H9 (cell line): ENCODE results near the gene SLK. TPM values are rescaled to one million over a fixed set of nuclear protein-coding genes. Genes with fewer than 3 reads are reported as not detected.
A peak's percentile ranks its signal among the peaks of the same experiment; 100 is the strongest.

ENCODE experiments used
- DNase-seq: peaks from one replicate; pipeline ENCODE4 v3.0.0-alpha.2; 2017
- H2AFZ ChIP-seq: one replicate; pipeline ENCODE4 v1.6.1; 2013; ENCODE audit warnings: mild to moderate bottlenecking, low read length, control low read depth, moderate library complexity
- H2AK5ac ChIP-seq: 2 replicates; pipeline ENCODE4 v1.6.1; 2013; ENCODE audit warnings: low read length, control low read depth, mixed read lengths; ENCODE audit not compliant: insufficient read length
- H2BK120ac ChIP-seq: one replicate; pipeline ENCODE4 v1.6.1; 2013; ENCODE audit warnings: low read depth, mild to moderate bottlenecking, low read length, control low read depth, inconsistent platforms; ENCODE audit not compliant: poor library complexity, severe bottlenecking
- H2BK12ac ChIP-seq: 2 replicates; pipeline ENCODE4 v1.6.1; 2013; ENCODE audit warnings: low read length, control low read depth, mixed read lengths, low read depth; ENCODE audit not compliant: insufficient read length
- H2BK15ac ChIP-seq: 2 replicates; pipeline ENCODE4 v1.6.1; 2013; ENCODE audit warnings: low read depth, low read length, control low read depth
- H2BK20ac ChIP-seq: one replicate; pipeline ENCODE4 v1.6.1; 2013; ENCODE audit warnings: low read depth, mild to moderate bottlenecking, low read length, control low read depth, inconsistent platforms; ENCODE audit not compliant: poor library complexity, severe bottlenecking
- H2BK5ac ChIP-seq: 2 replicates; pipeline ENCODE4 v1.6.1; 2013; ENCODE audit warnings: low read length, control low read depth, mixed read lengths; ENCODE audit not compliant: insufficient read length
- H3K14ac ChIP-seq: 2 replicates; pipeline ENCODE4 v1.6.1; 2013; ENCODE audit warnings: low read length, control low read depth; ENCODE audit not compliant: insufficient read depth
- H3K18ac ChIP-seq: 2 replicates; pipeline ENCODE4 v1.6.1; 2013; ENCODE audit warnings: low read depth, mild to moderate bottlenecking, mixed read lengths, low read length, control low read depth; ENCODE audit not compliant: insufficient read length
- H3K23ac ChIP-seq: 2 replicates; pipeline ENCODE4 v1.6.1; 2013; ENCODE audit warnings: low read length, control low read depth, mixed read lengths, low read depth; ENCODE audit not compliant: insufficient read length
- H3K23me2 ChIP-seq: 2 replicates; pipeline ENCODE4 v1.6.1; 2013; ENCODE audit warnings: low read depth, mild to moderate bottlenecking, mixed read lengths, low read length, control low read depth; ENCODE audit not compliant: insufficient read length, poor library complexity, severe bottlenecking
- H3K27ac ChIP-seq: 2 replicates; pipeline ENCODE4 v1.5.1; 2013; ENCODE audit warnings: low read length, control low read depth, mixed read lengths, low read depth; ENCODE audit not compliant: insufficient read length
- H3K27me3 ChIP-seq: 2 replicates; pipeline ENCODE4 v1.6.1; 2013; ENCODE audit warnings: low read length, control low read depth, inconsistent platforms; ENCODE audit not compliant: insufficient read depth
- H3K4ac ChIP-seq: 2 replicates; pipeline ENCODE4 v1.6.1; 2013; ENCODE audit warnings: low read depth, mild to moderate bottlenecking, control low read depth, inconsistent platforms, low read length, moderate library complexity
- H3K4me1 ChIP-seq: 2 replicates; pipeline ENCODE4 v1.6.1; 2013; ENCODE audit warnings: low read length, control low read depth, inconsistent platforms; ENCODE audit not compliant: insufficient read depth
- H3K4me2 ChIP-seq: 2 replicates; pipeline ENCODE4 v1.6.1; 2013; ENCODE audit warnings: low read length, control low read depth, mixed read lengths; ENCODE audit not compliant: insufficient read length, insufficient read depth
- H3K56ac ChIP-seq: 2 replicates; pipeline ENCODE4 v1.6.1; 2013; ENCODE audit warnings: low read depth, mild to moderate bottlenecking, mixed read lengths, low read length, control low read depth; ENCODE audit not compliant: insufficient read length
- H3K79me1 ChIP-seq: 2 replicates; pipeline ENCODE4 v1.6.1; 2013; ENCODE audit warnings: low read depth, mild to moderate bottlenecking, moderate library complexity, low read length, control low read depth, inconsistent platforms; ENCODE audit not compliant: insufficient read depth, poor library complexity, severe bottlenecking
- H3K79me2 ChIP-seq: 2 replicates; pipeline ENCODE4 v1.6.1; 2013; ENCODE audit warnings: low read length, control low read depth, inconsistent platforms; ENCODE audit not compliant: insufficient read depth
- H3K9ac ChIP-seq: 2 replicates; pipeline ENCODE4 v1.6.1; 2013; ENCODE audit warnings: low read length, control low read depth, mixed read lengths; ENCODE audit not compliant: insufficient read length; ENCODE audit errors: extremely low read depth
- H3K9me3 ChIP-seq: one replicate; pipeline ENCODE4 v1.6.1; 2013; ENCODE audit warnings: low read depth, low read length, inconsistent platforms; ENCODE audit not compliant: control insufficient read depth
- H3T11ph ChIP-seq: one replicate; pipeline ENCODE4 v1.6.1; 2013; ENCODE audit warnings: mild to moderate bottlenecking, low read length, control low read depth, inconsistent platforms
- H4K20me1 ChIP-seq: one replicate; pipeline ENCODE4 v1.6.1; 2013; ENCODE audit not compliant: control insufficient read depth, insufficient read length, insufficient read depth
- H4K5ac ChIP-seq: 2 replicates; pipeline ENCODE4 v1.6.1; 2013; ENCODE audit warnings: low read depth, mild to moderate bottlenecking, mixed read lengths, low read length, control low read depth; ENCODE audit not compliant: insufficient read length
- H4K8ac ChIP-seq: replicated peaks from 2 replicates; pipeline ENCODE4 v1.6.1; 2013; ENCODE audit warnings: low read length, control low read depth, mixed read lengths, low read depth; ENCODE audit not compliant: insufficient read length
- H4K91ac ChIP-seq: 2 replicates; pipeline ENCODE4 v1.6.1; 2013; ENCODE audit warnings: low read depth, mild to moderate bottlenecking, moderate library complexity, mixed read lengths, low read length, control low read depth; ENCODE audit not compliant: insufficient read length
- H3K27ac Mint-ChIP-seq, 3 experiments: 2 replicates in 2 of 3; 3 replicates in 1 of 3; pipeline ENCODE4 v1.8.0; 2020 to 2021; ENCODE audit warnings: mixed read lengths in 3 of 3, mild to moderate bottlenecking in 1 of 3, moderate library complexity in 1 of 3
- H3K27me3 Mint-ChIP-seq: 2 replicates; pipeline ENCODE4 v1.8.0; 2021; ENCODE audit warnings: low read depth, mild to moderate bottlenecking, moderate library complexity, mixed read lengths
- H3K36me3 Mint-ChIP-seq, 3 experiments: 2 replicates in 2 of 3; 3 replicates in 1 of 3; pipeline ENCODE4 v1.8.0; 2020 to 2021; ENCODE audit warnings: low read depth in 3 of 3, mixed read lengths in 3 of 3; ENCODE audit not compliant: insufficient read depth in 1 of 3
- H3K4me1 Mint-ChIP-seq, 2 experiments: 2 replicates each; pipeline ENCODE4 v1.8.0; 2020; ENCODE audit warnings: mixed read lengths in 2 of 2
- H3K4me3 Mint-ChIP-seq, 2 experiments: 2 replicates in 1 of 2; 3 replicates in 1 of 2; pipeline ENCODE4 v1.8.0; 2020 to 2021; ENCODE audit warnings: mild to moderate bottlenecking in 2 of 2, mixed read lengths in 2 of 2, moderate library complexity in 1 of 2
- H3K9me3 Mint-ChIP-seq, 2 experiments: 2 replicates in 1 of 2; 3 replicates in 1 of 2; pipeline ENCODE4 v1.8.0; 2020; ENCODE audit warnings: mild to moderate bottlenecking in 2 of 2, mixed read lengths in 2 of 2, moderate library complexity in 1 of 2
- WGBS: extraction: QIAGEN DNeasy Blood & Tissue Kit; methylation state at CpG from one replicate; pipeline ENCODE4 v1.1.7; 2013; ENCODE audit warnings: missing lambda C conversion rate, low lambda C conversion rate, mixed read lengths; ENCODE audit not compliant: insufficient read length; ENCODE audit errors: extremely low coverage; 5-methylcytosine and 5-hydroxymethylcytosine counted together
- total RNA-seq: library from RNA; stranded (reverse); gene quantifications from 2 replicates; pipeline ENCODE4 v1.2.1, GENCODE V29; 2021
- TF ChIP-seq, protein P1 (sequence below): fragments of 200-600 bp; sonication (generic); conservative IDR thresholded peaks from 3 replicates; pipeline ENCODE4 v1.8.0; 2021; ENCODE audit warnings: antibody characterized with exemption, mild to moderate bottlenecking

The SLK gene
- total RNA-seq, 1 experiment from 2014 or later: 21.0 TPM

DNA sequence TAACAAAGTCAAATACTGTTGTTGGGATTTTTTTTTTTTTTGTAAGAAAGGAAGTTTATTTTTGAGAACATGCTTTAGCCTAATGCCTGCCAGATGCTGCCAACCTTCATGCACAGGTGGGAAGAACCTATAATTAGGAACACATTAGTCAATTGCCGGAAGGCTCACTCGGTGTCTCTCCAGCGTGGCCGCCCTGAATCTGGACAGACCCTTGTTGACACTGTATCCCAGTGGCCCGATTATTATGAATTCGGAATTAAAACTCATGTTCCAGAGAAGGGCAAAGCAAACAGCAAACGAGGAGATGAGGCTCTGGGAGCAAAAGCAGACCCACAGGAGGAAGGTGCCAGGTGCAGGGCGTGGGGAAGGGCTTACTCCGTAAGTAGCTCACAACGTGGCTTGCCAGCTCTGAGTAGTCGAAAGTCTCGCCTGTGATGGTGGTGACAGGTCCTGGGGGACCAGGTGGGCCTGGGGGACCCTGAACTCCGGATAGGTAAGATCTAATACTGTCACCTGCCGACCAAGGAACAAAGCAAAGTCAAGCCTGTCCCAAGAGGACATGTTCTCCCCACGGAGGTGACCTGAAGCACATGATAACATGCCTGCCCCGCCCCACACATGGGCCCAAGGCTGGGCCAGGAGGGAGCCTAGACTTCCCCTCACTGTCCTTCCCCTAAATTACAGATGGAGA, 70.5 kb downstream of the SLK start:
- H3K36me3 Mint-ChIP-seq: no peaks in the 10 kb centered on the region; a peak in 1 of 7 replicates
- H3K9me3 ChIP-seq: no peaks in the 10 kb centered on the region
- no peaks in the 10 kb centered on the region; the same call in 1 of the 2 replicates for H3K27me3 Mint-ChIP-seq
- no peak overlapping the region for H3K18ac ChIP-seq
- no peak overlapping the region for H4K91ac ChIP-seq
- no peaks in the 10 kb centered on the region for H3K79me2 ChIP-seq
- H3K9ac ChIP-seq: no peak overlapping the region
- H3K9me3 Mint-ChIP-seq: no peaks in the 10 kb centered on the region
- H2AK5ac ChIP-seq: no peak overlapping the region
- TF ChIP-seq, protein P1, sequence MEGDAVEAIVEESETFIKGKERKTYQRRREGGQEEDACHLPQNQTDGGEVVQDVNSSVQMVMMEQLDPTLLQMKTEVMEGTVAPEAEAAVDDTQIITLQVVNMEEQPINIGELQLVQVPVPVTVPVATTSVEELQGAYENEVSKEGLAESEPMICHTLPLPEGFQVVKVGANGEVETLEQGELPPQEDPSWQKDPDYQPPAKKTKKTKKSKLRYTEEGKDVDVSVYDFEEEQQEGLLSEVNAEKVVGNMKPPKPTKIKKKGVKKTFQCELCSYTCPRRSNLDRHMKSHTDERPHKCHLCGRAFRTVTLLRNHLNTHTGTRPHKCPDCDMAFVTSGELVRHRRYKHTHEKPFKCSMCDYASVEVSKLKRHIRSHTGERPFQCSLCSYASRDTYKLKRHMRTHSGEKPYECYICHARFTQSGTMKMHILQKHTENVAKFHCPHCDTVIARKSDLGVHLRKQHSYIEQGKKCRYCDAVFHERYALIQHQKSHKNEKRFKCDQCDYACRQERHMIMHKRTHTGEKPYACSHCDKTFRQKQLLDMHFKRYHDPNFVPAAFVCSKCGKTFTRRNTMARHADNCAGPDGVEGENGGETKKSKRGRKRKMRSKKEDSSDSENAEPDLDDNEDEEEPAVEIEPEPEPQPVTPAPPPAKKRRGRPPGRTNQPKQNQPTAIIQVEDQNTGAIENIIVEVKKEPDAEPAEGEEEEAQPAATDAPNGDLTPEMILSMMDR: no peak
- no peak overlapping the region for H2BK12ac ChIP-seq
- H3K27ac ChIP-seq: no peak overlapping the region
- H2BK15ac ChIP-seq: no peak overlapping the region
- H3K56ac ChIP-seq: no peak overlapping the region
- H2BK120ac ChIP-seq: no peak overlapping the region
- no peak overlapping the region for H4K8ac ChIP-seq
- no peak overlapping the region for H3K4me3 Mint-ChIP-seq
- H3K79me1 ChIP-seq: no peaks in the 10 kb centered on the region
- no peak overlapping the region for H2BK5ac ChIP-seq
- no peak overlapping the region for H2AFZ ChIP-seq
- no peak overlapping the region; the same call in 1 of the 2 replicates for H3K14ac ChIP-seq
- H3K4me1 Mint-ChIP-seq: peaks cover 13 to 19% of the 10 kb centered on the region in 2 experiments
- no peak overlapping the region for H2BK20ac ChIP-seq
- no peak overlapping the region for H3K4me2 ChIP-seq
- H4K20me1 ChIP-seq: no peaks in the 10 kb centered on the region
- H4K5ac ChIP-seq: no peak overlapping the region
- peak overlapping the region in 1 of 3 experiments; percentile 44; a peak in 1 of 7 replicates for H3K27ac Mint-ChIP-seq
- no peak overlapping the region for H3K4ac ChIP-seq
- no peak overlapping the region for H3T11ph ChIP-seq
- WGBS: no CpG with 5 or more reads among the region's 16 CpGs
- H3K27me3 ChIP-seq: no peaks in the 10 kb centered on the region
- H3K23me2 ChIP-seq: no peaks in the 10 kb centered on the region
- H3K4me1 ChIP-seq: no peaks in the 10 kb centered on the region
- no peak overlapping the region for H3K23ac ChIP-seq
- DNase-seq: no peak
